Left forelimb (tissue), 1 donor: ENCODE data around the gene ZNF563.
"Not testable (repeated sequence)": the region's sequence is repeated elsewhere in the genome, so short reads cannot be mapped to it uniquely, and the experiment has no call there.

Experiments
- DNase-seq: peaks from one replicate; pipeline ENCODE4 v3.0.0-alpha.2; 2018; ENCODE audit warnings: low spot score

Gene ZNF563

GRCh38 chr19:12333162-12334159, at the start of gene ZNF563:
Gene ZNF563 (minus strand): TSS chr19:12333633. CDS start chr19:12333482, 151 bp downstream.
- peak; percentile 97 for DNase-seq

- no peak for DNase-seq
Measured at GRCh38 chr19:12380444-12380737, 47.0 kb upstream of the ZNF563 start.

- DNase-seq = no peak
Measured at GRCh38 chr19:12379732-12380443, 46.5 kb upstream of the ZNF563 start.

- DNase-seq = no peak
Measured at GRCh38 chr19:12374026-12374425, 40.6 kb upstream of the ZNF563 start.

GRCh38 chr19:12365236-12366162, 32.1 kb upstream of the ZNF563 start, which contains the start of gene ZNF442:
Gene ZNF442 (minus strand): TSS chr19:12365683. CDS start chr19:12363631, 2,052 bp downstream.
- peak; percentile 95 for DNase-seq

- peak; percentile 63 for DNase-seq
Measured at GRCh38 chr19:12364391-12365235, 31.2 kb upstream of the ZNF563 start.

GRCh38 chr19:12362236-12362635, 28.8 kb upstream of the ZNF563 start:
- not testable (repeated sequence) for DNase-seq

- no peak for DNase-seq
Measured at GRCh38 chr19:12353375-12353774, 19.9 kb upstream of the ZNF563 start.

- DNase-seq = no peak
Measured at GRCh38 chr19:12350890-12351197, 17.4 kb upstream of the ZNF563 start.

- no peak for DNase-seq
Measured at GRCh38 chr19:12350185-12350889, 16.9 kb upstream of the ZNF563 start.

GRCh38 chr19:12346896-12347295, 13.5 kb upstream of the ZNF563 start:
- DNase-seq = no peak

- no peak for DNase-seq
Measured at GRCh38 chr19:12345197-12345596, 11.8 kb upstream of the ZNF563 start.

- no peak for DNase-seq
Measured at GRCh38 chr19:12331211-12331941, 2.1 kb downstream of the ZNF563 start.

- DNase-seq = no peak
Measured at GRCh38 chr19:12330340-12330739, 3.1 kb downstream of the ZNF563 start.

GRCh38 chr19:12325690-12326089, 7.7 kb downstream of the ZNF563 start:
- DNase-seq = no peak

- DNase-seq = no peak
Measured at GRCh38 chr19:12318782-12319413, 14.5 kb downstream of the ZNF563 start.

GRCh38 chr19:12314553-12314952, 18.9 kb downstream of the ZNF563 start:
- DNase-seq = no peak

- not testable (repeated sequence) for DNase-seq
Measured at GRCh38 chr19:12308891-12309290, 24.5 kb downstream of the ZNF563 start.

GRCh38 chr19:12295191-12295590, 38.2 kb downstream of the ZNF563 start:
- DNase-seq = no peak
